Activated CD4-positive, alpha-beta memory T cell treated with anti-CD3 and anti-CD28 coated beads, Interleukin-2, amount 10 ng/mL, durations not matched to agents 7 days and 5 days (primary cell): ENCODE results near the gene DHX34. TPM values are rescaled to one million over a fixed set of nuclear protein-coding genes. Genes with fewer than 3 reads are reported as not detected.
A peak's percentile ranks its signal among the peaks of the same experiment; 100 is the strongest.

Experiments used
- CTCF ChIA-PET: fragments of 350-600 bp; sonication (Branson Sonifier 250); formaldehyde crosslinking; loops from one replicate; lab custom pipeline; 2021; ENCODE audit warnings: antibody characterized with exemption, inconsistent platforms; lab: Charles Lee
- POLR2A ChIA-PET: fragments of 350-600 bp; sonication (Branson Sonifier 250); formaldehyde crosslinking; loops from one replicate; lab custom pipeline; 2021; ENCODE audit warnings: antibody characterized with exemption; lab: Charles Lee
- DNase-seq: peaks from one replicate; pipeline ENCODE4 v3.0.0-alpha.2; 2020
- H3K27ac Mint-ChIP-seq: one replicate; pipeline ENCODE4 v1.8.0; 2021; ENCODE audit warnings: mild to moderate bottlenecking, mixed read lengths
- H3K27me3 Mint-ChIP-seq: one replicate; pipeline ENCODE4 v1.8.0; 2021; ENCODE audit warnings: mixed read lengths
- H3K36me3 Mint-ChIP-seq: one replicate; pipeline ENCODE4 v1.8.0; 2021; ENCODE audit warnings: low read depth, mixed read lengths
- H3K4me1 Mint-ChIP-seq: one replicate; pipeline ENCODE4 v1.8.0; 2021; ENCODE audit warnings: mixed read lengths
- H3K4me3 Mint-ChIP-seq: one replicate; pipeline ENCODE4 v1.8.0; 2021; ENCODE audit warnings: mild to moderate bottlenecking, mixed read lengths
- H3K9me3 Mint-ChIP-seq: one replicate; pipeline ENCODE4 v1.8.0; 2021; ENCODE audit warnings: mixed read lengths
- total RNA-seq, 2 experiments: library from RNA; stranded (reverse); gene quantifications; one replicate each; pipeline ENCODE4 v1.2.3, GENCODE V29; 2021

The DHX34 gene
- total RNA-seq, 2 experiments from 2014 or later = 10.3 to 10.5 TPM

DNA sequence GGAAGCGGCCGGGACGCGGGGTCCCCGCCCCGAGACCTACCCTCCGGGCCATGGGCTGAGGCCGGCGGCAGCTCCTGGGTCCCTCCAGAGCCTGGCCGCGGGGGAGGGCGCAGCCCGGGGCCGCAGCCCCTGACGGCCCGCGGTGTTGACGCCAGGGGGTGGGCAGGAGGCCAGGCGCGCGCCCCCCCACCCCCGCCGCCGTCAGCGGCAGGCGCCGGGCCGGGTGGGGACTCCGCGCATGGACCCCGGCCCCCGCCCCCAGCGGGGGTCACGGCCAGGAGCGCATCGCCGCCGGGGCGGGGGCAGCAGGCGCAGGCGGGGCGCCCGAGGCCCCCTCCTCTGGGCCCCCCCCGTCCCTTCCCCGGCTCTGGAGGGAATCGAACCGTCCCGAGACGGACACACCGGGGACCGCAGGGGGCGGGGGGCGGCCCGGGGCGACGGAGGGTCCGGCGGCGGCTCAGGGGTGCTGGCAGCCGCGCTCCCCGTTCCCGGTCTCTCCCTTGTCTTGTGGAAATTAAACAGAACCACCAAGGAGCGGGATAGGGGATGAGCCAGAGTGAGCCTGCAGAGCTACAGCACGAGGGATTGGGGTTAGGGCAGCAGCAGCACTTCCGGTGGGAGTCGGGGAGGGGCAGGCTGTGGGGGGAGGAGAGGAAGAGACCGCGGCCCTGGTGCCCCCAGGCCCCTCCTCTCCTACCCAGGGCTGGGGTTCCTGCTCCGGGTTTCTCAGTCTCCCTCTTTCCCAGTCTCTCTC, 70.1 kb downstream of the DHX34 start, which contains the start of gene MEIS3:
Gene MEIS3, minus strand, starts transcription at position 498 of the 754 bp plus-strand sequence. Its CDS starts 446 bp downstream, at position 52.
- H3K27me3 Mint-ChIP-seq = peaks cover 82% of the 10 kb centered on the region
- POLR2A ChIA-PET = no interaction called here

DNA sequence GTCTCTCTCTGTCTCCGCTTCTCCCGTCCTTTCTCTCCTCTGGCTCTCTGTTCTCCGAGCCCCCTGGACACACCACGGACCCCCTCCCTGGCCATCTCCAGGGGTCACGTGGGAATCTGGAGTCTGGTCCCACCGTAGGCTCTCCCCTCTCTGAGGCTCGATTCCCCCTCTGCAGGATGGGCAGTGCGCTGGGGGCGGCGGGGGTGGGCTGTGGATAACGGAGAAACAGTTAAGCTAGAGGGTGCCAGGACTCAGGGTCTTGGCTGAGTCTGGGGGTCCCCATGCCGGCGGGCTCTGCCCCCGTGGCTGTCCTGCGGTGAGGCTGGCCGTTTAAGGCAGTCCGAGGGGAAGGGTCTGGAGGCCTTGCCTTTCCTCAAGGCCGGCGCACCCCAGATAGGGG, 70.7 kb downstream of the DHX34 start:
- ChIA-PET POLR2A (no interaction called here), CTCF (interaction anchor here (1.0 kb wide), 1 partner anchor 8 kb away, joined by 4 read pairs; no protein-coding TSS in a partner anchor)
- Mint-ChIP-seq H3K36me3 (no peaks in the 10 kb centered on the region), H3K4me1 (peaks cover 15% of the 10 kb centered on the region), H3K9me3 (no peaks in the 10 kb centered on the region), H3K4me3 (no peak overlapping the region), H3K27ac (no peak overlapping the region), H3K27me3 (peaks cover 83% of the 10 kb centered on the region)
- DNase-seq = no peak

More for the DNA sequence above, 70.1 kb downstream of the DHX34 start, which contains the start of gene MEIS3:
- Mint-ChIP-seq H3K4me3 (no peak within 1 kb of the TSS), H3K9me3 (no peaks in the 10 kb centered on the region), H3K27ac (no peak within 1 kb of the TSS), H3K4me1 (peaks cover 15% of the 10 kb centered on the region), H3K36me3 (no peaks in the 10 kb centered on the region)
- no peak for DNase-seq
- CTCF ChIA-PET = interaction anchor here (1.0 kb wide), 1 partner anchor 9 kb away, joined by 4 read pairs; no protein-coding TSS in a partner anchor

DNA sequence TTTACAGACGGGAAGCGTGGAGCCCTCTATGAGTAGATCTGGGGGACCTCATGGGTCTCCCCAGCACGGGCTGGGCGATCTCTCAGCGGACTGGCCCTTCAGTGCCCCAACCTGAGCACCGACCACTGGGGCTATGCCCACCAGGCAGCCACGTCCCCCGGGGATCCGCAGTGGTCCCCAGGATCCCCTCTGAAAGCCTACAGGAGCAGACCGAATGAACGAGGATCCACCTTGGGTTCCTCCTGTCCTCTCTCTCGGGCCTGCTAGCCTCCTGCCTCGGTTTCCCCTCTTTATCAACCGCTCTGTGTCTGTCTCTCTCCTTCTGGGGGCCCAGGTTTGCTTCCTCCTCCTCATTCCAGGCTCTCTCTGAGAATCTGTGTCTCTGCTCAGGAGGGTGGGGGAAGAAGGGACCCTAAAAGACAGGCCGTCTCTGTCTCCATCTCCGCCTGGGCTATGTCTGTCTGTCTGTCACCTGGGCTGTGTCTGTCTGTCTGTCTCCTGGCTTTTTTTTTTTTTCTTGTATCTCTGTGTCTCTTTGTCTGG, 72.2 kb downstream of the DHX34 start:
- H3K4me3 Mint-ChIP-seq = no peak overlapping the region
- H3K4me1 Mint-ChIP-seq = peaks cover 15% of the 10 kb centered on the region
- peaks cover 83% of the 10 kb centered on the region for H3K27me3 Mint-ChIP-seq
- no peak overlapping the region for H3K27ac Mint-ChIP-seq
- ChIA-PET POLR2A (no interaction called here), CTCF (no interaction called here)
- H3K36me3 Mint-ChIP-seq = no peaks in the 10 kb centered on the region
- DNase-seq = no peak
- no peaks in the 10 kb centered on the region for H3K9me3 Mint-ChIP-seq

DNA sequence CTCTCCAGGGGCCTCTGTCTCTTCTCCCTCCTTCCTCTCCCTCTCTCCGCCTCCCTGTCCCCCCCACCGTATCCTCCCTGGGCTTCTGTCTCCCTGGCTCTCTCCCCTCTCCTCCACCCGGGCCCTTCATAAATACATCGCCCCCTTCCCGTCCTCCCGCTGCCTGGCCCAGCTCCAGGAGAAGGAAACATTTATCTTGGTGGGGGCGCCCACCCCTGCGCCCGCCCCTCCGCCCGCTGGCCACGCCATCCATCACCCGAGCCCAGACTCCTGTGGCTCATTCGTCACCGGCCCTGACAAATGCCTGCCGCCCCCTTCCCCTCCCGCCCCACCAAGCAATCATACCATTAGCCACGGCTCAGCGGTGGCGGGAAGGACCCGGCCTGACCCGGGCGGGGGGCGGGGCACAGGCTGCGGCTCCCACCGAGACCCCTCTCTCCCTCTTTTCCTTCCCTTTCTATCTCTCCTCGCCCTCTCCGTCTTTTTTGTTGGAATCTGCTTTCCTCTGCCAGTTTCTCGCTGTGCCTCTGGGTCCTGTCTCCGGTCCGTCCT, 72.8 kb downstream of the DHX34 start:
- no peaks in the 10 kb centered on the region for H3K36me3 Mint-ChIP-seq
- CTCF ChIA-PET = no interaction called here
- H3K9me3 Mint-ChIP-seq = no peaks in the 10 kb centered on the region
- POLR2A ChIA-PET = no interaction called here
- H3K27ac Mint-ChIP-seq = no peak overlapping the region
- peaks cover 81% of the 10 kb centered on the region for H3K27me3 Mint-ChIP-seq
- peaks cover 15% of the 10 kb centered on the region for H3K4me1 Mint-ChIP-seq
- DNase-seq = no peak
- H3K4me3 Mint-ChIP-seq = no peak overlapping the region

DNA sequence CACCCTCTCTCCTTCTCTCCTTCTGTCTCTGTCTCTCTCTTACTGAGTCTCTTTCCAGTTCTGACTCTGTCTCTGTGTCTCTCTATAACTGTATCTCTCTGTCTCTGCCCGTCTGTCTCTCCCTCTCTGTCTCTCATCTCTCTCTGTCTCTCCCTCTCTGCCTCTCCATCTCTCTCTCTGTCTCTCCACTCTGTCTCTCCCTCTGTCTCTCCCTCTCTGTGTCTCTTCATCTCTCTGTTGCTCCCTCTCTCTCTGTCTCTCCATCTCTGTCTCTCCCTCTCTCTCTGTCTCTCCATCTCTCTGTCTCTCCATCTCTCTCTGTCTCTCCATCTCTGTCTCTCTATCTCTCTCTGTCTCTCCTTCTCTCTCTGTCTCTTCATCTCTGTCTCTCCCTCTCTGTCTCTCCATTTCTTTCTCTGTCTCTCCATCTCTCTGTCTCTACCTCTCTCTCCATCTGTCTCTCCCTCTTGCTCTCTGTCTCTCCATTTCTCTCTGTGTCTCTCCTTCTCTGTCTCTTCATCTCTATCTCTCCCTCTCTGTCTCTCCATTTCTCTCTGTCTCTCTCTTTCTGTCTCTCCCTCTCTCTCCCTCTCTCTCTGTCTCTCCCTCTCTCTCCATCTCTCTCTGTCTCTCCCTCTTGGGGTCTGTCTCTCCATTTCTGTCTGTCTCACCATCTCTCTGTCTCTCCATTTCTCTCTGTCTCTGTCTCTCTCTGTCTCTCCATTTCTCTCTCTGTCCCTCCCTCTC, 73.5 kb downstream of the DHX34 start:
- H3K27me3 Mint-ChIP-seq = peaks cover 75% of the 10 kb centered on the region
- ChIA-PET CTCF (no interaction called here), POLR2A (no interaction called here)
- H3K9me3 Mint-ChIP-seq = no peaks in the 10 kb centered on the region
- no peak overlapping the region for H3K27ac Mint-ChIP-seq
- no peak overlapping the region for H3K4me3 Mint-ChIP-seq
- H3K36me3 Mint-ChIP-seq = no peaks in the 10 kb centered on the region
- H3K4me1 Mint-ChIP-seq = peaks cover 13% of the 10 kb centered on the region
- DNase-seq = no peak

DNA sequence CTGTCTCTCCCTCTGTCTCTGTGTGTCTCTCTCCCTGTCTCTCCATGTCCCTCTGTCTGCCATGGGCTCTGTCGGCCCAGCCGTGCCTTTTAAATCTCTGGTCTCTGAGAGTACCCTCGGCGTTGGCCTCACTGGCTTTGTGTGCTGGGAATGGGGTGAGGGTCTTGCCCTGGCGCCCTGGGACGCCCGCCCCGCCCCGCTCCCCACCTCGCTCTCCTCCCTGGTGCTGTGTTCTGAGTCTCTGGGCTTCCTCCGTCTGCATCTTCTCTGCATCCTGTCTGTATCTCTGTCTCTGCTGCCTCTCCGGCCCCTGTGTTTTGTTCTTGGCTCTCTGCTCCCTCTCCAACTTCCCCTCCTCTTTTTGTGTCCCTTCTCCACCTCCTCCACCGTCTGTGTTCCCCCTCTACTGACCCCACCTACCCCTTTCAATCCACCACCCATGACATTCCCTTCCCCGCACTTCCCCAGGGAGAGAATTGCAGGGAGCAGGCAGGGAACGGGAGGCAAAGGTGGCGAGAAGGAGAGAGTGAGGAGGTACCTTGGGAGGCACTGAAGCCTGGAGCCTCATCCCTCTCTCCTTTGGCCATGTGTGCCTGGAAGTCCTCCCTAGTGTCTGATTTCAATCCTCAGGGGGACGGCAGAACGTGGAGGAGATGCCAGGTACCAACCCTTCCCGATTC, 74.2 kb downstream of the DHX34 start:
- H3K4me3 Mint-ChIP-seq = no peak overlapping the region
- H3K36me3 Mint-ChIP-seq = no peaks in the 10 kb centered on the region
- peaks cover 5% of the 10 kb centered on the region for H3K4me1 Mint-ChIP-seq
- CTCF ChIA-PET = no interaction called here
- DNase-seq = no peak
- H3K27me3 Mint-ChIP-seq = peaks cover 67% of the 10 kb centered on the region
- no peaks in the 10 kb centered on the region for H3K9me3 Mint-ChIP-seq
- POLR2A ChIA-PET = no interaction called here
- no peak overlapping the region for H3K27ac Mint-ChIP-seq

DNA sequence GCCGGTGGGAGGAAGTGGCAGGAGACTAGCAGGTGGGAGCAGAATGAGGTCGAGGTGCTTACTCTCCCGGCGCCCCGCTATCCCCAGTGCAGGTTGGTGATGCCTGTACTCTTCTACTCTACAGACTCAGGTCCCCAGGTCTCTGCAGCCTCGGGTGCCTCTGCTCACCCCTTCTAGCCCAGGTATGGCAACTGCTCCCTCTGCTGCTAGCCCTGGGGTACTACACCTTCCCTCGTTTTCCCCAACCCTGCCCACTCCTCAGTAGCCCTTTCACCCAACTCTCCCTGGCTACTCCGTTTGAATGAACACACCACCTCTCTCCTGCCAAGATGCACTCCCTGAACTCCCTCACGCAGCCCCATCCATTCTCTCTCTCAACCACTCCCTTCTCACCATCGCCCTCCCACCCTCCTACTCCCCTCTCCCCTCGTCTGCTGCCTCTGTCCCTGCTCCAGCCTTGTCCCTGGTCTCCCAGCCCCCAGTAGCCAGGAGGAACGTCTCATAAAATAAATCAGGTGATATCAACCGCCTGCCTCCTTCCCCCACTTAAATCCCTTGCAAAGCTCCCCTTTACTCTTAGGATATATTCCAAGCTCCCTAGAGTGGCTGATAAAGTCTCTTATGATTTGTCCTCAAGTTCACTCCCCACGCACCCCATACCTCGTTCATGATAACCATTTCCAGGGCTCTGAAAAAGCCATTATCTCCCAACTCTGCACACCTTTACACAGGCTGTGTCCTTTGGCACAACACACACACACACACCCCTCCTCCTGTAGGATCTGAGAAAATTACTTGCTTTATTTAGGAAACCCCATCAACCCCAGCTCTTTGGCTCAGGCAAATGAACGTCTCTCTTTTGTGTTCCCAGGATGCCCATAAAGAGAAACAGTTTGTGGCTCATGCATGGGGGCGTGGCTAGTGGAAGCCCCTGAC, 78.4 kb downstream of the DHX34 start:
- peaks cover 39% of the 10 kb centered on the region for H3K27me3 Mint-ChIP-seq
- H3K36me3 Mint-ChIP-seq = no peaks in the 10 kb centered on the region
- H3K9me3 Mint-ChIP-seq = no peaks in the 10 kb centered on the region
- H3K4me1 Mint-ChIP-seq = peaks cover 20% of the 10 kb centered on the region
- ChIA-PET CTCF (interaction anchor here (0.6 to 3.1 kb wide), 35 partner anchors 8 to 424 kb away, joined by 3 to 27 read pairs (median 4); partner anchors contain the start of genes CCDC9, DHX34, EHD2 and INAFM1), POLR2A (interaction anchor here (1.2 to 1.8 kb wide), 9 partner anchors 9 to 280 kb away, joined by 3 to 5 read pairs (median 4); partner anchors contain the start of genes KPTN and NAPA)
- peak; percentile 78 for DNase-seq
- no peak overlapping the region for H3K27ac Mint-ChIP-seq
- H3K4me3 Mint-ChIP-seq = no peak overlapping the region

DNA sequence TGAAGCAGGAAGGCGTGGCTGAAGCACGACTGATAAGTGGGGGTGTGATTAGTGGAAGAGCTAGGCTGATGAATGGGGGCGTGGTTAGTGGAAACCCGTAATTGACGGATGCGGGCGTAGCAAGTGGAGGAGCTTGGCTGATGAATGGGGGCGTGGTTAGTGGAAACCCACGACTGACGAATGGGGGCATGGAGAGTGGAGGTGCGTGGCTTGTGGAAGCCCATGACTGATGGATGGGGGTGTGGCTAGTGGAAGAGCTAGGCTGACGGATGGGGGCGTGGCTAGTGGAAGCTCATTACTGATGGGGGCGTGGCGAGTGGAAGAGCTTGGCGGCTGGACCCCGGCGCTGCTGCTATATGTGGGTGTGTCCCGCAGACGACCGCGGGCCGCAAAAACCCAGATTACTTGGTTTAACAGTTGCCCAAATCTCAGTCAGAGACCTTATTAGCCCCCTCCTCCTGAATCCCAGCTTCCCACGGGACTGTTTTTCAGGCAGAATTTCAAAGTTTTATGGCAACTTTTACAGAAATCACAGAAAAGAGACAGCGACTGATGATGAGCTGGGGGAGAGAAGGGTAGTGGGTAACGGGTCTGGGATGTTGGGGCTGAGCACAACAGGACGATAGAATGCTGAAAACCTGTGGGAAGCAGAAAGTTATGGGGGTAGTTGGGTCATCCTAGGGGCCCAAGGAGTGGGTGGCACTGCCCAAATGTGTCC, 79.2 kb downstream of the DHX34 start:
- H3K27ac Mint-ChIP-seq = no peak overlapping the region
- peaks cover 29% of the 10 kb centered on the region for H3K4me1 Mint-ChIP-seq
- peaks cover 31% of the 10 kb centered on the region for H3K27me3 Mint-ChIP-seq
- POLR2A ChIA-PET = interaction anchor here (1.2 to 1.8 kb wide), 9 partner anchors 8 to 279 kb away, joined by 3 to 5 read pairs (median 4); partner anchors contain the start of genes KPTN and NAPA
- no peaks in the 10 kb centered on the region for H3K36me3 Mint-ChIP-seq
- H3K4me3 Mint-ChIP-seq = no peak overlapping the region
- CTCF ChIA-PET = interaction anchor here (0.7 to 3.1 kb wide), 36 partner anchors 8 to 423 kb away, joined by 3 to 27 read pairs (median 4); partner anchors contain the start of genes CCDC9, DHX34, EHD2 and INAFM1
- DNase-seq = peak; percentile 94
- H3K9me3 Mint-ChIP-seq = no peaks in the 10 kb centered on the region

DNA sequence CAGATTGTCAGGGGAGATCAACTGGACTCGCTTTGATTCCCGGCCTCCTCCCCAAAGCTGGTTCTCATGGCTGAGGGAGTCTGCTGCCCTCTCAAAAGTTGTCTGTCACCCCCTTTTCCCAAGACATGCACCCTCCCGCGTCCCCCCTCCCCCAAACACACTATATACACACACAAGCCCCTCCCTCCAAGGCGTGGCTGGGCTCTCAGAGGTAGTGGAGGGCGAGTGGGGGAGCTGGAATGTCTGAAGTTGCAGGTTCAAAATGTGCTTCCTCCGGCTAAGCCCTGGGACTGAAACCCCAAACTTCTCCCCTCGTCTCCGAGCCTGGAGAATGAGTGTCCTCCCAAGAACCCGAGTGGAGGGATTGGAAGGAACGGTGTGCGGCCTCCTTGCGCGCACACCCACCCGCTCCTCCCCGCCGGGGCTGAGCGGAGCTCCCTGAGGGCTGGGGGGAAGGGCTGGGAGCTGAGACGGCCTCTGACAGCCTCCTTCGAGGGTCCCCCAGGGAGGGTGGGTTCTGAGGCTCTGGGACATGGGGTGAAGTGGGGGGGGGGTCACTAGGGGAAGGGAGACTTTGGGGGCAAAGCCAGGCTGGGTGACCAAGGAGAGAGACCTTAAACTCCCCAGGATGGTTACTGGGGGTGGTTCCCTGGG, 80.2 kb downstream of the DHX34 start:
- Mint-ChIP-seq H3K4me3 (no peak overlapping the region), H3K9me3 (no peaks in the 10 kb centered on the region), H3K4me1 (peaks cover 38% of the 10 kb centered on the region), H3K27ac (no peak overlapping the region), H3K36me3 (no peaks in the 10 kb centered on the region), H3K27me3 (peaks cover 24% of the 10 kb centered on the region)
- ChIA-PET POLR2A (interaction anchor here (0.9 to 1.8 kb wide), 9 partner anchors 7 to 278 kb away, joined by 3 to 5 read pairs (median 4); partner anchors contain the start of genes KPTN and NAPA), CTCF (interaction anchor here (0.6 to 3.1 kb wide), 15 partner anchors 8 to 680 kb away, joined by 3 to 27 read pairs (median 7); partner anchors contain the start of genes CCDC9, EHD2, INAFM1 and KPTN)
- DNase-seq = no peak

DNA sequence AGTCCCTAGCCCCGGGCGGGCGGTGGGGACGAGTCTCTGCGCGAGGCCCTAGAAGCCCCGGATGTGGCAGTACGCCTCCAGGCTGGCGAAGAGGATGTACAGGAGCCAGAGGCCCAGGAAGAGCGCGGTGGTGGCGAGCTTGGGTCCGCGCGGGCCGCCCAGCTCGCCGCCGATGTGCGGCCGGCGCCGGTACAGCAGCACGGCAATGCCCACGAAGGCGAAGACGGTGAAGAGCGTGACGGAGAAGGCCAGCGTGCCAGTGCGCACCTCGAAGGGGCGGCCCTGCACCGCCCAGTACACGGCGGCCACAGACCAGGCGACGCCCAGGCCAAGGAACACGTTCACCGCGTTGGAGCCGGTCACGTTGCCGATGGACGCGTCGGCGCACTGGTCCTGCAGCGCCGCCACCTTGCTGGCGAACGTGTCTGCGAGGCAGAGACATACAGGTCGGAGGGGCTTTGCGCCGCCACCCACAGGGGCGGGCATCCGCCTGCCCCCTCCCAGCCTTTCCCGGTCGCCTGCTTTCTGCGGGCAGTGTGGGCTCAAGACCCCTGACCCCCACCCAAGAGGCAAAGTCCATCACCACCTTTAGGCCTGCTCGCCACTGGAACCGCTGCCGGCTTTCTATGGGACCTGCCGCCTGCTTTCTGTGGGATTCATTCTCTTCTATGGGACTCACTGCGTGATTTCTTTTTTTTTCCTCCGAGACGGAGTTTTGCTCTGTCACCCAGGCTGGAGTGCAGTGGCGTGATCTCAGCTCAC, 81.1 kb downstream of the DHX34 start:
- peaks cover 45% of the 10 kb centered on the region for H3K4me1 Mint-ChIP-seq
- H3K36me3 Mint-ChIP-seq = no peaks in the 10 kb centered on the region
- peaks cover 18% of the 10 kb centered on the region for H3K27me3 Mint-ChIP-seq
- H3K27ac Mint-ChIP-seq = no peak overlapping the region
- CTCF ChIA-PET = interaction anchor here (0.6 to 3.1 kb wide), 4 partner anchors 16 to 680 kb away, joined by 3 to 21 read pairs (median 4); partner anchors contain the start of gene KPTN
- peak; percentile 60 for DNase-seq
- POLR2A ChIA-PET = interaction anchor here (0.9 to 1.3 kb wide), 2 partner anchors 9 to 85 kb away, joined by 3 read pairs; partner anchors contain the start of gene NAPA
- no peaks in the 10 kb centered on the region for H3K9me3 Mint-ChIP-seq
- peak overlapping the region; percentile 58 for H3K4me3 Mint-ChIP-seq
